ENCODE measurements around the gene KLHL4. TPM values are rescaled to one million over a fixed set of nuclear protein-coding genes. Genes with fewer than 3 reads are reported as not detected.

KLHL4 gene
- total RNA-seq, 6 experiments from 2014 or later = 0.33 to 0.86 (median 0.52) TPM

DNA sequence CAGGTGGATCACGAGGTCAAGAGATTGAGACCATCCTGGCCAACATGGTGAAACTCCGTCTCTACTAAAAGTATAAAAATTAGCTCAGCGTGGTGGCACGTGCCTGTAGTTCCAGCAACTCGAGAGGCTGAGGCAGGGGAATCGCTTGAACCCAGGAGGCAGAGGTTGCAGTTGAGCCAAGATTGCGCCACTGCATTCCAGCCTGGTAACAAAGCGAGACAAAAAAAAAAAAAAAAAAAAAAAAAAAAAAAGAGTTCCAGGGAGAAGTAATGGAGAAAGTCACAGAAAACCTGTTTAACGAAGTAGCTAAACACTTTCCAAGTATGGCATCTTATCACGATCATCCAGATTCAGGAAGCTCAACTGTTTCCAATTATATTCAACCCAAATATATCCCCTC, 10.9 kb downstream of the KLHL4 start:
- WGBS (ENCODE audit: insufficient coverage, low coverage, low lambda C conversion rate, missing lambda C conversion rate) = 37% methylated on average over 3 of the region's 10 CpGs
- Histone ChIP-seq H3K36me3 (no peaks in the 10 kb centered on the region), H3K9me3 (no peaks in the 10 kb centered on the region), H3K4me3 (no peak overlapping the region), H3K27ac (no peak overlapping the region), H3K27me3 (no peaks in the 10 kb centered on the region), H3K4me1 (no peaks in the 10 kb centered on the region)
- no peak for ATAC-seq
- DNase-seq = no peak
- intact Hi-C loops (cut with DNase I) = no loop called here
- no peak for TF ChIP-seq POLR2A (IDR thresholded peaks at IDR 0.05)
- no peak for TF ChIP-seq CTCF (IDR thresholded peaks at IDR 0.05)

GRCh38 chrX:87571964-87572363, 54.4 kb downstream of the KLHL4 start:
- no peak for ATAC-seq
- no peaks in the 10 kb centered on the region for H3K36me3 ChIP-seq
- no peak overlapping the region for H3K27ac ChIP-seq
- intact Hi-C loops (cut with DNase I) = no loop called here
- TF ChIP-seq CTCF (IDR thresholded peaks at IDR 0.05) (no peak), POLR2A (IDR thresholded peaks at IDR 0.05) (no peak)
- DNase-seq = no peak
- peaks cover 0 to 3% of the 10 kb centered on the region in 2 donors for H3K27me3 ChIP-seq
- no peak overlapping the region for H3K4me3 ChIP-seq
- no peaks in the 10 kb centered on the region for H3K9me3 ChIP-seq
- no peaks in the 10 kb centered on the region for H3K4me1 ChIP-seq
- WGBS (ENCODE audit: insufficient coverage, low coverage, low lambda C conversion rate, missing lambda C conversion rate) = 35% methylated on average over 1 of the region's 1 CpG

DNA sequence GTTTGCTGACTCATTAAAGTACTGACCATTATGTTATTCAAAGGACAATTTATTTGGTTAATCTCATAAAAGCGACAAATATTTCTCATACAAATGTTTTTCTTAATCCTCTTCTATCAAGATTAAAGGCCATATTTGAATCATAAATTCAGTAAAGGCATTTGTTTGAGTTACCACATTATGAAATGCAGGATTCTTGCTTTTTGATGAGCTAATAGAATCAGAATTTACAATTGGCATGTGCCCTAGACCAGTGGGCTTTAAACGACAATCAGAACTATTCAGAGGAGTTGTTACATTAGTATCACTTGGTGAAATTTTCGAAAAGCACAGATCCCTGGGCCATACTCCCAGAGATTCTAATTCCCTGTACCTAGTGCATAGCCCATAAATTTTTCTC, 55.3 kb downstream of the KLHL4 start:
- ATAC-seq = no peak
- no peak overlapping the region for H3K27ac ChIP-seq
- no peak for DNase-seq
- H3K36me3 ChIP-seq = no peaks in the 10 kb centered on the region
- no peaks in the 10 kb centered on the region for H3K4me1 ChIP-seq
- H3K9me3 ChIP-seq = no peaks in the 10 kb centered on the region
- intact Hi-C loops (cut with DNase I) = no loop called here
- no peak overlapping the region for H3K4me3 ChIP-seq
- peaks cover 0 to 4% of the 10 kb centered on the region in 2 donors for H3K27me3 ChIP-seq
- TF ChIP-seq CTCF (IDR thresholded peaks at IDR 0.05) (no peak), POLR2A (IDR thresholded peaks at IDR 0.05) (no peak)
- WGBS (ENCODE audit: insufficient coverage, low coverage, low lambda C conversion rate, missing lambda C conversion rate) = 19% methylated on average over 3 of the region's 3 CpGs

DNA sequence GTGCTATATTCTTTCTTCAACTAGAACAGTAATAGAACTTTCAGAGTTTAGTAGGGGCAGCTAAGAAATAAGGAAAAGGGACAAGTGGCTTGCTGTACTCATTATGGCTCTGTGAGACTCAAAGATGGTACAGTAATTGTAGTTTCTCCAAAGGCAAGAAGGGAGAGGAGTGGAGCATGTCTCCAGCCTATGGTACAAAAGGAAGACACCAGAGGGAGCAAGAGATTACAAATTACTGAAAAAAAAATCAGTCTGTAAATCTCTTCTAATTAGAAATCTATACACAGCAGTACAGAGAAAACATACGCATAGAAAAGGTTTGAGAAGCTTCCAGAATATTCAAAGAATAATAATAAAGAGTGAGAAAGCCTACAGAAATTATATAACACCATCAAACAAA, 61.4 kb downstream of the KLHL4 start:
- 20% methylated on average over 1 of the region's 1 CpG for WGBS (ENCODE audit: insufficient coverage, low coverage, low lambda C conversion rate, missing lambda C conversion rate)
- Histone ChIP-seq H3K27me3 (peaks cover 0 to 17% of the 10 kb centered on the region in 2 donors), H3K36me3 (no peaks in the 10 kb centered on the region), H3K9me3 (no peaks in the 10 kb centered on the region), H3K27ac (no peak overlapping the region), H3K4me3 (no peak overlapping the region), H3K4me1 (no peaks in the 10 kb centered on the region)
- peak in 2 of 4 donors; percentile 9 to 23 for TF ChIP-seq CTCF (IDR thresholded peaks at IDR 0.05)
- no peak for TF ChIP-seq POLR2A (IDR thresholded peaks at IDR 0.05)
- ATAC-seq (no peak), DNase-seq (no peak)
- intact Hi-C loops (cut with DNase I) = no loop called here

- TF ChIP-seq CTCF (IDR thresholded peaks at IDR 0.05) (no peak), POLR2A (IDR thresholded peaks at IDR 0.05) (no peak)
- intact Hi-C loops (cut with DNase I) = no loop called here
- Histone ChIP-seq H3K4me3 (no peak overlapping the region), H3K9me3 (no peaks in the 10 kb centered on the region), H3K4me1 (no peaks in the 10 kb centered on the region), H3K27ac (no peak overlapping the region), H3K27me3 (peaks cover 0 to 28% of the 10 kb centered on the region in 2 donors), H3K36me3 (no peaks in the 10 kb centered on the region)
- no peak for DNase-seq
- 20% methylated on average over 2 of the region's 2 CpGs for WGBS (ENCODE audit: insufficient coverage, low coverage, low lambda C conversion rate, missing lambda C conversion rate)
- no peak for ATAC-seq
Measured at GRCh38 chrX:87580862-87581261, 63.3 kb downstream of the KLHL4 start.

Measured in right lobe of liver (tissue), 6 donors.